Measurements from ENCODE around the gene RNF17. TPM values are rescaled to one million over a fixed set of nuclear protein-coding genes. Genes with fewer than 3 reads are reported as not detected.
"Not testable (repeated sequence)": the region's sequence is repeated elsewhere in the genome, so short reads cannot be mapped to it uniquely, and the experiment has no call there.

Gene RNF17
- total and polyA plus RNA-seq, 2 experiments from 2014 or later: not detected

- Histone ChIP-seq H3K27ac (no peak overlapping the region), H3K36me3 (no peaks in the 10 kb centered on the region), H3K4me1 (ENCODE audit: low read depth) (peaks cover 11% of the 10 kb centered on the region), H3K9me3 (ENCODE audit: low read depth) (no peaks in the 10 kb centered on the region), H3K4me3 (no peak overlapping the region), H3K27me3 (no peaks in the 10 kb centered on the region)
- no peak for DNase-seq (ENCODE audit: low read depth in 1 of 2, low spot score in 1 of 2)
- TF ChIP-seq CTCF (IDR thresholded peaks at IDR 0.05; ENCODE audit: low read depth, low read length): no peak
These were observed 44.8 kb upstream of the RNF17 start for GRCh38 chr13:24719139-24719538.

- H3K9me3 ChIP-seq (ENCODE audit: low read depth): no peaks in the 10 kb centered on the region
- TF ChIP-seq CTCF (IDR thresholded peaks at IDR 0.05; ENCODE audit: low read depth, low read length): no peak
- no peak for DNase-seq (ENCODE audit: low read depth in 1 of 2, low spot score in 1 of 2)
- no peaks in the 10 kb centered on the region for H3K4me1 ChIP-seq (ENCODE audit: low read depth)
- H3K27ac ChIP-seq: no peak overlapping the region
- no peaks in the 10 kb centered on the region for H3K36me3 ChIP-seq
- H3K27me3 ChIP-seq: no peaks in the 10 kb centered on the region
- H3K4me3 ChIP-seq: no peak overlapping the region
These were observed 40.8 kb upstream of the RNF17 start for GRCh38 chr13:24723206-24723605.

- H3K4me3 ChIP-seq: no peak overlapping the region
- H3K9me3 ChIP-seq (ENCODE audit: low read depth): no peaks in the 10 kb centered on the region
- H3K36me3 ChIP-seq: no peaks in the 10 kb centered on the region
- H3K27me3 ChIP-seq: no peaks in the 10 kb centered on the region
- H3K4me1 ChIP-seq (ENCODE audit: low read depth): no peaks in the 10 kb centered on the region
- no peak overlapping the region for H3K27ac ChIP-seq
- no peak for DNase-seq (ENCODE audit: low read depth in 1 of 2, low spot score in 1 of 2)
- no peak for TF ChIP-seq CTCF (IDR thresholded peaks at IDR 0.05; ENCODE audit: low read depth, low read length)
These were observed 39.3 kb upstream of the RNF17 start for GRCh38 chr13:24724714-24725113.

- Histone ChIP-seq H3K9me3 (ENCODE audit: low read depth) (no peaks in the 10 kb centered on the region), H3K4me3 (no peak overlapping the region), H3K36me3 (no peaks in the 10 kb centered on the region), H3K27me3 (no peaks in the 10 kb centered on the region), H3K4me1 (ENCODE audit: low read depth) (no peaks in the 10 kb centered on the region), H3K27ac (no peak overlapping the region)
- DNase-seq (ENCODE audit: low read depth in 1 of 2, low spot score in 1 of 2): no peak
- TF ChIP-seq CTCF (IDR thresholded peaks at IDR 0.05; ENCODE audit: low read depth, low read length): no peak
These were observed 38.6 kb upstream of the RNF17 start for GRCh38 chr13:24725379-24725778.

GRCh38 chr13:24727731-24728601, 36.0 kb upstream of the RNF17 start:
- Histone ChIP-seq H3K27me3 (no peaks in the 10 kb centered on the region), H3K27ac (no peak overlapping the region), H3K36me3 (no peaks in the 10 kb centered on the region), H3K9me3 (ENCODE audit: low read depth) (no peaks in the 10 kb centered on the region), H3K4me1 (ENCODE audit: low read depth) (no peaks in the 10 kb centered on the region), H3K4me3 (no peak overlapping the region)
- DNase-seq (ENCODE audit: low read depth in 1 of 2, low spot score in 1 of 2): peak; percentile 87 to 94
- TF ChIP-seq CTCF (IDR thresholded peaks at IDR 0.05; ENCODE audit: low read depth, low read length): peak; percentile 86

GRCh38 chr13:24730873-24731567, 32.9 kb upstream of the RNF17 start:
- H3K36me3 ChIP-seq; H3K9me3 ChIP-seq (ENCODE audit: low read depth); H3K4me1 ChIP-seq (ENCODE audit: low read depth); DNase-seq (ENCODE audit: low read depth in 1 of 2, low spot score in 1 of 2); H3K27ac ChIP-seq; H3K27me3 ChIP-seq; H3K4me3 ChIP-seq: not testable (repeated sequence)

Data from cardiac muscle cell (in vitro differentiated cells and primary cell).